ENCODE data around the gene OR51B5. TPM values are rescaled to one million over a fixed set of nuclear protein-coding genes. Genes with fewer than 3 reads are reported as not detected.
"Not testable (repeated sequence)": the region's sequence is repeated elsewhere in the genome, so short reads cannot be mapped to it uniquely, and the experiment has no call there.

Gene OR51B5
- total and polyA plus RNA-seq, 2 donors (not counting 3 experiments of a cell fraction or from before 2014, with no cell fraction given), result 0.07 TPM; not detected in 1

DNA sequence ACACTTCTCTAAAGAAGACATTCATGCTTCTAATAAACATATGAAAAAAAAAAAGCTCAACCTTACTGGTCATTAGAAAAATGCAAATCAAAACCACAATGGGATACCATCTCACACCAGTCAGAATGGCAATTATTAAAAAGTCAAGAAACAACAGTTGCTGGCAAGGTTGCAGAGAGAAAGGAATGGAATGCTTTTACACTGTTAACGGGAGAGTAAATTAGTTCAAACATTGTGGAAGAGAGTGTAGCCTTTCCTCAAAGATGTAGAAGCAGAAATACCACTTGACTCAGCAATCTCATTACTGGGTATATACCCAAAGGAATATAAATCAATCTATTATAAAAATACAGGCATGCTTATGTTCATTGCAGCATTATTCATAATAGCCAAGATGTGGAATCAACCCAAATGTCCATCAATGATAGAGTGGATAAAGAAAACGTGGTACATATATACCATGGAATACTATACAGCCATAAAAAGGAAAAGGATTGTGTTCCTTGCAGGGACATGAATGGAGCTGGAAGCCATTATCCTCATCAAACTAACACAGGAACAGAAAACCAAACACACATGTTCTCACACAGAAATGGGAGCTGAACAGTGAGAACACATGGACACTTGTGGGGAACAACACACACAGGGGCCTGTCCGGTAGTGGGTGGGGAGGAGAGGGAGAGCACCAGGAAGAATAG is 29.8 kb downstream of the OR51B5 start:
- H3K4me1 ChIP-seq (ENCODE audit: control insufficient read depth, extremely low read depth, insufficient read depth, low read length); H3K9me1 ChIP-seq (replicated peaks; ENCODE audit: control insufficient read depth, extremely low read depth, insufficient read depth, low read length); POLR2A ChIA-PET; H3K27ac ChIP-seq (ENCODE audit: insufficient read depth, low read depth, low read length); dilution Hi-C loops (cut with MboI; ENCODE audit: extremely low pct_ligation_motif_present, low sequenced_read_pairs); FAIRE-seq; H3K4me3 ChIP-seq (replicated peaks in 1 of 3; ENCODE audit: insufficient read depth in 1 of 3, low read depth in 1 of 3, low read length in 3 of 3); H3K79me2 ChIP-seq (ENCODE audit: control insufficient read depth, insufficient read depth, low read length); H3K9me3 ChIP-seq (replicated peaks; ENCODE audit: control insufficient read depth, insufficient read depth, low read length); H3K9ac ChIP-seq (replicated peaks; ENCODE audit: extremely low read depth, insufficient read depth, low read length); CTCF ChIA-PET; H3K36me3 ChIP-seq (ENCODE audit: control insufficient read depth in 2 of 2, extremely low read depth in 1 of 2, insufficient read depth in 2 of 2, low read length in 2 of 2); intact Hi-C loops (cut with micrococcal nuclease); H3K4me2 ChIP-seq (ENCODE audit: insufficient read depth, low read length); DNase-seq (ENCODE audit: low read depth, low spot score); H4K20me1 ChIP-seq (replicated peaks; ENCODE audit: control insufficient read depth, extremely low read depth, insufficient read depth, low read length); BruUV-seq (replicated peaks); H2AFZ ChIP-seq (ENCODE audit: low read depth, low read length); H3K27me3 ChIP-seq (ENCODE audit: control insufficient read depth in 2 of 2, insufficient read depth in 2 of 2, low read length in 2 of 2): not testable (repeated sequence)

DNA sequence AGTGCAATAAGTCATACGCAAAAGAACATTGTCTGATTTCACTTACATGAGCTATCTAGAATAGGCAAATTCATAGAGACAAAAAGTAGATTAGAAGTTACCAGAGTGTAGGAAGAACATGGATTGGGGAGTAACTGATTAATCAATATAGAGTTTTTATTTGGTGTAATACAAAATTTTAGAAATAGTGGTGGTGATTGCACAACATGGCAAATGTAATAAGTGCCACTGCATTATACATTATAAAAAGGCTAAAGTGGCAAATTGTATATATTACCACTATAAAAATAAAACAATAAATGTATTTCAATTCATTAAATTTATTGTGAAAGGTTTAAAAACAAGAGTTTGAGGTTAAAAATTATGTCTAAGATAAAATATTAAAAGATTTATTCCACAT is 32.9 kb downstream of the OR51B5 start:
- dilution Hi-C loops (cut with MboI; ENCODE audit: extremely low pct_ligation_motif_present, low sequenced_read_pairs) (no loop called here), intact Hi-C loops (cut with micrococcal nuclease) (no loop called here)
- TF ChIP-seq, protein P1, sequence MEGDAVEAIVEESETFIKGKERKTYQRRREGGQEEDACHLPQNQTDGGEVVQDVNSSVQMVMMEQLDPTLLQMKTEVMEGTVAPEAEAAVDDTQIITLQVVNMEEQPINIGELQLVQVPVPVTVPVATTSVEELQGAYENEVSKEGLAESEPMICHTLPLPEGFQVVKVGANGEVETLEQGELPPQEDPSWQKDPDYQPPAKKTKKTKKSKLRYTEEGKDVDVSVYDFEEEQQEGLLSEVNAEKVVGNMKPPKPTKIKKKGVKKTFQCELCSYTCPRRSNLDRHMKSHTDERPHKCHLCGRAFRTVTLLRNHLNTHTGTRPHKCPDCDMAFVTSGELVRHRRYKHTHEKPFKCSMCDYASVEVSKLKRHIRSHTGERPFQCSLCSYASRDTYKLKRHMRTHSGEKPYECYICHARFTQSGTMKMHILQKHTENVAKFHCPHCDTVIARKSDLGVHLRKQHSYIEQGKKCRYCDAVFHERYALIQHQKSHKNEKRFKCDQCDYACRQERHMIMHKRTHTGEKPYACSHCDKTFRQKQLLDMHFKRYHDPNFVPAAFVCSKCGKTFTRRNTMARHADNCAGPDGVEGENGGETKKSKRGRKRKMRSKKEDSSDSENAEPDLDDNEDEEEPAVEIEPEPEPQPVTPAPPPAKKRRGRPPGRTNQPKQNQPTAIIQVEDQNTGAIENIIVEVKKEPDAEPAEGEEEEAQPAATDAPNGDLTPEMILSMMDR (IDR thresholded peaks at IDR 0.05; ENCODE audit: extremely low read depth in 1 of 2, insufficient read depth in 1 of 2, low read depth in 1 of 2, low read length in 2 of 2), result no peak
- TF ChIP-seq JUN (IDR thresholded peaks at IDR 0.05; ENCODE audit: borderline replicate concordance, insufficient read depth, insufficient read length, low read depth) (no peak), EZH2 (IDR thresholded peaks at IDR 0.05; ENCODE audit: borderline replicate concordance, low read depth, low read length, severe bottlenecking) (no peak), GATA2 (IDR thresholded peaks at IDR 0.05; ENCODE audit: insufficient read depth, insufficient read length, low read depth, low read length) (no peak), POLR2A (IDR thresholded peaks at IDR 0.05; ENCODE audit: low read depth, low read length) (no peak), FOS (IDR thresholded peaks at IDR 0.05; ENCODE audit: borderline replicate concordance, insufficient read depth, low read length) (no peak), MYC (IDR thresholded peaks at IDR 0.05; ENCODE audit: low read depth, low read length) (no peak), POLR2AphosphoS5 (IDR thresholded peaks at IDR 0.05; ENCODE audit: insufficient read depth, low read depth, low read length) (no peak)
- TF ChIP-seq, protein P2, sequence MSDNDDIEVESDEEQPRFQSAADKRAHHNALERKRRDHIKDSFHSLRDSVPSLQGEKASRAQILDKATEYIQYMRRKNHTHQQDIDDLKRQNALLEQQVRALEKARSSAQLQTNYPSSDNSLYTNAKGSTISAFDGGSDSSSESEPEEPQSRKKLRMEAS (IDR thresholded peaks at IDR 0.05; ENCODE audit: insufficient read depth, insufficient read length), result no peak

More for the DNA sequence above, 32.9 kb downstream of the OR51B5 start:
- Histone ChIP-seq H3K36me3 (ENCODE audit: control insufficient read depth in 2 of 2, extremely low read depth in 1 of 2, insufficient read depth in 2 of 2, low read length in 2 of 2) (no peaks in the 10 kb centered on the region), H3K9ac (replicated peaks; ENCODE audit: extremely low read depth, insufficient read depth, low read length) (no peak overlapping the region), H3K4me1 (ENCODE audit: control insufficient read depth, extremely low read depth, insufficient read depth, low read length) (no peaks in the 10 kb centered on the region), H3K9me3 (replicated peaks; ENCODE audit: control insufficient read depth, insufficient read depth, low read length) (no peaks in the 10 kb centered on the region), H3K9me1 (replicated peaks; ENCODE audit: control insufficient read depth, extremely low read depth, insufficient read depth, low read length) (no peaks in the 10 kb centered on the region), H3K79me2 (ENCODE audit: control insufficient read depth, insufficient read depth, low read length) (no peaks in the 10 kb centered on the region), H2AFZ (ENCODE audit: low read depth, low read length) (no peak overlapping the region), H4K20me1 (replicated peaks; ENCODE audit: control insufficient read depth, extremely low read depth, insufficient read depth, low read length) (no peaks in the 10 kb centered on the region), H3K4me3 (replicated peaks in 1 of 3; ENCODE audit: insufficient read depth in 1 of 3, low read depth in 1 of 3, low read length in 3 of 3) (no peak overlapping the region), H3K27ac (ENCODE audit: insufficient read depth, low read depth, low read length) (no peak overlapping the region), H3K4me2 (ENCODE audit: insufficient read depth, low read length) (no peak overlapping the region), H3K27me3 (ENCODE audit: control insufficient read depth in 2 of 2, insufficient read depth in 2 of 2, low read length in 2 of 2) (no peaks in the 10 kb centered on the region)
- BruUV-seq (replicated peaks), result no TSS peak
- FAIRE-seq (no peak), DNase-seq (ENCODE audit: low read depth, low spot score) (no peak)
- POLR2A ChIA-PET, result no interaction called here
- CTCF ChIA-PET, result no interaction called here

Data from endothelial cell of umbilical vein (primary cell).